GM18870 (cell line): ENCODE results near the gene CDH4.

Experiments used
- ATAC-seq: cut with Tn5 transposase; IDR thresholded peaks from one replicate; pipeline ENCODE4 v1.9.1; 2021; ENCODE audit warnings: moderate library complexity; ENCODE audit not compliant: unreplicated experiment

Gene CDH4

GRCh38 chr20:61877776-61878477, 625.9 kb downstream of the CDH4 start:
- ATAC-seq: no peak

- ATAC-seq: no peak
Measured at GRCh38 chr20:61878478-61879302, 626.6 kb downstream of the CDH4 start.

GRCh38 chr20:61879303-61879620, 627.2 kb downstream of the CDH4 start:
- no peak for ATAC-seq

DNA sequence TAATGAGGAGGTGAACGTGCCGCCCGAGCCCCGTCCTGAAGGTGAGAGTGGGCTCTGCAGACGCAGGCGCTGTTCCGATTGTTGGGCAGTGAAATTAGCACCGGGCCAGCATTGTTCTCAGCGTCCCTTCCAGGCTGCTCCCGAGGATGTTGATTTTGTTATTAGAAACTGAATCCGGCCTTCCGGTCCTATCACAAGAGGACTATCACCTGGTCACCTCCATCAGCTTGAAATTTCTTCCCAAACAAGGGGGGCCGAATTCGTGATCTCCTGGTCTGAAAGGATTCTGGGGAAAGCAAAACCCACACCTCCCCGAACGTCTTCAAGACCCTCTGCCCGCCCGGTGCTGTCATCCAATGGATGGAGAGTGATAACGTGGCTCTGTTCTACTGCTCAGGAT, 627.6 kb downstream of the CDH4 start:
- ATAC-seq: no peak

- ATAC-seq: no peak
Measured at GRCh38 chr20:61880706-61881105, 628.6 kb downstream of the CDH4 start.

DNA sequence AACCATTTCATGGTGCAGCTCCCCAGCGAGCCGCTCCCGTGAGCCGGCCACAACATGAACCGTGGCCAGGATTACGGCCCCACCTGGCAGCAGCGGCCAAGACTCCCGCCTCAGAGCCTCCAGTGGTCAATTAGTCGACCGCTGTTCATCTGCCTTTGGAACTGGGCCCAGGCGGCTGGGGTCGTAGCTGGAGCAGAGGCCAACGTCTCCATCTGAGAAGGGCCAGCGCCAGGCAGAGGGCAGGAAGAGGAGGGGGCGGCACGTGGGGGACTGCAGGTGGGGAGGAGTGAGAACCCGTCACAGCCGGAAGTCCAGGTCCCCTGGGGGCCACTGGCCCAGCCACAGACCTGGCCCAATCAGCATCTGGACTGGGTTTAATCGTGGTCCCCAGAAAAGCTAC, 629.4 kb downstream of the CDH4 start:
- ATAC-seq: no peak

DNA sequence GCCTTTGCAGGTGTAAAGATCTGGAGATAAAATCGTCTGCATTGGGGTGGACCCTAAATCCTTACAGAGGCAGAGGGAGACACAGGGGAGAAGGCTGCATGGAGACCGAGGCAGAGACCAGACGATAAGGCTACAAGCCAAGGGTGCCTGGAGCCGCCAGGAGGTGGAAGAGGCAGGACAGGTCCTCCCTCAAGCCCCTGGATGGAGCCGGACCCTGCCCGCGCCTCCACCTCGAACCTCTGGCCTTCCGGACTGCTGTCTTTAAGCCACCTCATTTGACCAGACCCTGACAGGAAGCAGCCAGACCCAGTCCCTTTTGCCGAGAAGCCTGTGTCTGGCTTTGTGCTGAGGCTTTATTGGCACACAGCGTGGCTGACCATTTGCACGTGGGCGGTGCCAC, 629.8 kb downstream of the CDH4 start:
- ATAC-seq: no peak

DNA sequence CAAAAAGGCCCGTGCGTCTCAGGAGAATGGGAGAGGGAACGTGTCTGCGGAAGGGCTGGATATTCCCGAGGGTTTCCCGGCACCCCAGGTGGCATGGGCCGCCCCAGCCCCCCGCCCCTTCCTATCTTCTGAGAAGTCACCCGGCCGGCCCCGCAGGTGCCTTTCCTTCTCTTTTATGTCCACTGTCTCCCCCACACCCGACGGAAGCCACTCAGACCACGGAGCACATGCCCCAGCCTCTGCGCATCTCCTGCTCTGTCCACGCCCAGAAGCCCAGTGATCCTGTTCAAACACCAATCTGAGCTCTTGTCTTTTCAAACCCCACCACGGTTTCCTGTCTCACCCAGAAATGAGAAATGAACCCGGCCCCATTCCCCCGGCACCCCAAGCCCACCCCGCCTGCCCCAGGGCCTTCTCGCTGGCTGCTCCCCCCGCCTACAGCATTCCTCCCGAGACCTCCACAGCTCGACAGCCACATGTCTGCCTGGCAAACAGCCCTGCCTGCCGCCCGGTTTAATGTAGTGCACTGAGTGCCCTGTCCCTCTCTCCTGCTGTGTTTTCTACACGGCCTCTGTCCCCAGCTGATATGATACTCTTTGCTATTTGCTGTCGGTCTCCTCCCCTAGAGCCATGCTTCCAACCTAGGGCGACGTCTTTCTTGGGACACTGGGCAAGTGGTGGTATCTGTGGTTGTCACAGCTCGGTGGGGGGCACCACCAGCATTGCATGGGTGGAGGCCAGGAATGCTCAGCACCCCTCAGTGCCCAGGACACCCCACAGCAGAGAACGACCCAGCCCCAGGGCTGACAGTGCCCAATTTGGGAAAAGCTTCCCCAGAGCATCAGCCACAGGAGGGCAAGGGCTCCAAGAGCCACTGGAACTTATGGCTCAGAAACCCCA, 630.9 kb downstream of the CDH4 start:
- no peak for ATAC-seq

- ATAC-seq: no peak
Measured at GRCh38 chr20:61883857-61884393, 631.9 kb downstream of the CDH4 start.

DNA sequence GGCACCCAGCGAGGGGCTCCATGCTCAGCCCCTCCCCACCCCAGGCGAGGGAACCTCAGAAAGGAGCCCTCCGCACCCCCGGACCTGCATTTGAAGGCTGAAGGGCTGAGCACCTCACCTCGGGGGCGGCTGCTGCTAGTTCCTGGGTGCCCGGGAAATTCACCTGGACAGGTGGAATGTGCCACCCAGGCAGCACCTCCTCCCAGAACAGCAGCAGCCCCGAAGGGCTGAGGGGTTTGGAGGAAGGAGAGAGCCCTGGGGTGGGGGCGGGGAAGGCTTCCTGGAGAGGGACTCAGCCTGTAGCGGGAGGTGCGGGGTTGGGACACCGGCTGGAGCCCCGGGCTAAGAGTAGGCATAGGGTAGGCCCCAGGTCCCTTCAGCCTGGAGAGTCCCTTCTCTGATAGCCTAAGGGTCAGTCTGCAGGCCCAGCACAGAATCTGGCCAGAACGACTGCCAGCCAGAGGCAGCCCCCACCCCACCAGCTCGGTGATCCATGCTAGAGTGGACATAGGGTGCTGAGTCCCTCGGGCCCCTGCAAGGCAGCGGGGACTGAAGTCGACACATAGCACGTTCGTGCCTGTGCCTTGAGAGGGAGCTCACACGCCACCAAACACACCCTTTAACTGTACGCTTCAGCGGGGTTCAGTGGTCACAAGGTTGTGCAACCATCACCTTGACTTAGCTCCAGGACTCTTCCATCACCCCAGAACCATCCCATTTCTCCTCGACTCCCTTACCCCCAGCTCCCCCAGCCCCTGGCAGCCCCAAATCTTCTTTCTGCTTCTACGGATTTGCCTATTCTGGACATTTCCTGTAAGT, 632.7 kb downstream of the CDH4 start:
- no peak for ATAC-seq

DNA sequence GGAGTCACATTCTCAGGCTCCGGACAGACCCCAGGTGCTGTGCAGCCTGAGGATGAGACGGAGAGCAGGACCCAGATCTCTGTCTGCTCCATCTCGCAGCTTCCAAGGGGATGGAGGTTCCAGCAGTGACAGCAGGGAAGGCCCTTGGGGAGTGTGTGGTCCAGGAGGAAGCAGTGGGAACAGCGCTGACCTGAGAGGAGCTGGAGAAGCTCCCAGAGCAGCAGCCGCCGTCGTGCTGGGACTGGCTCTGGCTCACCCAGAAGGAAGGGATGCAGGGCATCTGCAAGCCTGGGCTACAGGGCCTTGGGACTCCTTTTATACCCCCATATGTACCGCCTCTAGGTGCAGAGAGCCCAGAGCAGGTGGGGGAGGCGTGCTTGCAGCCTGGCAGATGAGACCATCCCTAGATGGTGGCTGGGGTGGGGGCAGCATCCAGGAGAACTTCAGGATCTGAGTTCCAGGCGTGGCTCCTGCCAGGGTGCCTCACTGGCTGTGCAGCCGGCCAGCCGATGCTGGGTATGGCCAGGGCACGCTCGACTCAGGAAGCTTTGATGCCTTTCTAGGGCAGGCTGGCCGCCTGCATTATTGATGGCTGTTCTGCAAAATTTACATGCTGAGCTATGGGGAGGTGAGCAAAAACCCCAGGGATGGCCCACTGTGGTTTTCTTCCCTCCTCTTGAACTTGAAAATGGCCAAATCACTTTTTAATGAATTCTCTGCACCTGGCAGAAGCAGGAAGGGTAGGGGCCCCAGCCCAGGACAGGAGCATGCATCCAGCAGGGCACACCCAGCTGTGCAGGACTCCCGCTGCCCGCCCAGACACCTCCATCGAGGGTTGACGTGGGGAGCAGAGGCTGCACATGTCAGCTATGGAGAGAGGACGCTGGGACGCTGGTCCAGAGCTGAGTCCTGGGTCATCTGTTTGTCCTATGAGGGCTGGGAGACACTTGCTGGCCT, 634.0 kb downstream of the CDH4 start:
- no peak for ATAC-seq

GRCh38 chr20:61886721-61887595, 634.9 kb downstream of the CDH4 start:
- ATAC-seq: no peak

- no peak for ATAC-seq
Measured at GRCh38 chr20:61887596-61888093, 635.6 kb downstream of the CDH4 start.

GRCh38 chr20:61888101-61888865, 636.2 kb downstream of the CDH4 start:
- ATAC-seq: no peak

- no peak for ATAC-seq
Measured at GRCh38 chr20:61889659-61890058, 637.6 kb downstream of the CDH4 start.

DNA sequence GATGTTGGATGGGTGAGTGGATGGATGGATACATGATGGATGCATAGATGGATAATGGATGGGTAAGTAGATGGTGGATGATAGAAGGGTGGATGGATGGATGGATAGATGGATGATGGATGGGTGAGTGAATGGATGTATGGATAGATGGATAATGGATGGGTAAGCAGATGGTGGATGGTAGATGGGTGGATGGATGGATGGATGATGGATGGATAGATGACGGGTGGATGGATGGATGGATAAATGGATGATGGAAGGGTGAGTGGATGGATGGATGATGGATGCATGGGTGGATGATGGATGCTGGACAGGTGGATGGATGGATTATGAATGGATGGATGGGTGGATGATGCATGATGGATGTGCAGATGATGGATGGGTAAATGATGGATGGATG, 638.1 kb downstream of the CDH4 start:
- no peak for ATAC-seq

GRCh38 chr20:61891476-61891875, 639.4 kb downstream of the CDH4 start:
- ATAC-seq: no peak
